ENCODE data around the gene KCNA10. TPM values are rescaled to one million over a fixed set of nuclear protein-coding genes. Genes with fewer than 3 reads are reported as not detected.

The KCNA10 gene
- polyA plus RNA-seq, 1 donor from 2014 or later = not detected

Other genes starting within 250 kb of the KCNA10 start
- 5.1 TPM for gene RBM15, start 179.8 kb downstream of the KCNA10 start, polyA plus RNA-seq (ENCODE audit: insufficient read depth, low read depth, low replicate concordance)
- gene SLC16A4, start 128.1 kb downstream of the KCNA10 start, polyA plus RNA-seq (ENCODE audit: insufficient read depth, low read depth, low replicate concordance) = 2.4 TPM
- gene LAMTOR5, start 111.5 kb downstream of the KCNA10 start, polyA plus RNA-seq (ENCODE audit: insufficient read depth, low read depth, low replicate concordance) = 200 TPM
- gene PROK1, start 68.0 kb downstream of the KCNA10 start, polyA plus RNA-seq (ENCODE audit: insufficient read depth, low read depth, low replicate concordance) = 1.1 TPM
- gene KCNA2, start 87.2 kb upstream of the KCNA10 start, polyA plus RNA-seq (ENCODE audit: insufficient read depth, low read depth, low replicate concordance) = 4.9 TPM
- gene KCNA3, start 155.8 kb upstream of the KCNA10 start, polyA plus RNA-seq (ENCODE audit: insufficient read depth, low read depth, low replicate concordance) = 4.5 TPM